Smooth muscle cell of the brain vasculature (primary cell): ENCODE results near the gene ACBD4.

ENCODE experiments used
- DNase-seq: peaks from one replicate; pipeline ENCODE4 v3.0.0-alpha.2; 2012; ENCODE audit warnings: low read depth, low spot score

ACBD4 gene, protein sequence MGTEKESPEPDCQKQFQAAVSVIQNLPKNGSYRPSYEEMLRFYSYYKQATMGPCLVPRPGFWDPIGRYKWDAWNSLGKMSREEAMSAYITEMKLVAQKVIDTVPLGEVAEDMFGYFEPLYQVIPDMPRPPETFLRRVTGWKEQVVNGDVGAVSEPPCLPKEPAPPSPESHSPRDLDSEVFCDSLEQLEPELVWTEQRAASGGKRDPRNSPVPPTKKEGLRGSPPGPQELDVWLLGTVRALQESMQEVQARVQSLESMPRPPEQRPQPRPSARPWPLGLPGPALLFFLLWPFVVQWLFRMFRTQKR

DNA sequence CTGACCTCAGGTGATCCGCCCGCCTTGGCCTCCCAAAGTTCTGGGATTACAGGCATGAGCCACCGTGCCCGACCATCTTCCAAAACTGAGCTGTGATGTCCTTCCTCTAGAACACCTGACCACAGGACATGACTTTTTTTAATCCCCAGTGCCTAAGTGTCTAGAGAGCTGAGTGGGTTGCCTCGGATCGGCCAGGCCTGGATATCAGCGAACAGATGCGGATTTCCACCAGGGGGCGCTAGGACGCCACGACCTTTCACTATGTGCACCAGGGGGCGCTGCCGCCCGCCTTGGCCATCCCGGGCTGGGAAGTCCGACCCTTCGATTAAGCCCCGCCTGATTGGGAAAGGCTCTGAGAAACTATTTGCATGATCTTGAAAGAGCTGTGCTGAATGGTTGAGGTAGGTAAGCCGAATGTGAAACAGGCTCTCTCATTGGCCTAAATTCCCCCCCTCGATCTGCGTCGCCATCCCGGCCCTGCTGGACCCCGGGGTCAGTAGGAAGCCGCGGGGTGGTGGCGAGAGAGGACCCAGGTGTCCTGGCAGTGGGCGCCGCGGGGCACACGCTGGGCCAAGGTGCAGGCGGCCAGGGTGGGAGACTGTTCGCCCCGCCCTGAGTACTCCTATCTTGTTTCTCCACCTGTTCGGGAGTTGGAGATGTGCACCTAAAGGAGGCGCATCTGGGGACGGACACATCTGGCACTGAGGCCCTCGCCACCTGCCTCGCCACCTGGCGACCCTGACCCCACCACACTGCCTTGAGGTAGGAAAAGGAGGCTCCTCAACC is at the start of gene ACBD4:
Gene ACBD4, plus strand, starts transcription at position 496 of the 786 bp plus-strand sequence. CDS start 458 bp downstream, outside the sequence.
- peak; percentile 94 for DNase-seq

DNA sequence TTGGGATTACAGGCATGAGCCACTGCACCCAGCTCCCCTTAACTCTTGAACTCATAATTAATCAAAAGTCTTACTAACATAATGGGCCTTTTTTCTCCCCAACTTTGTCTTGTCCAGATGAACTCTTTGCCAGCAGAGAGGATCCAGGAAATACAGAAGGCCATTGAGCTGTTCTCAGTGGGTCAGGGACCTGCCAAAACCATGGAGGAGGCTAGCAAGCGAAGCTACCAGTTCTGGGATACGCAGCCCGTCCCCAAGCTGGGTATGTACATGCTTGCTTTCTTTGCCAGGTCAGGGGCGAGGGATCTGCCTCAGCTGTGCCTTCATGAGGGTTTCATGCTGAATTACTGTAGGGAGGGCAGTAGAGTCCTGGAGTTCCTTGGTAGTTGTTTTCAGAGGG is 49.1 kb upstream of the ACBD4 start:
- DNase-seq, result no peak

DNA sequence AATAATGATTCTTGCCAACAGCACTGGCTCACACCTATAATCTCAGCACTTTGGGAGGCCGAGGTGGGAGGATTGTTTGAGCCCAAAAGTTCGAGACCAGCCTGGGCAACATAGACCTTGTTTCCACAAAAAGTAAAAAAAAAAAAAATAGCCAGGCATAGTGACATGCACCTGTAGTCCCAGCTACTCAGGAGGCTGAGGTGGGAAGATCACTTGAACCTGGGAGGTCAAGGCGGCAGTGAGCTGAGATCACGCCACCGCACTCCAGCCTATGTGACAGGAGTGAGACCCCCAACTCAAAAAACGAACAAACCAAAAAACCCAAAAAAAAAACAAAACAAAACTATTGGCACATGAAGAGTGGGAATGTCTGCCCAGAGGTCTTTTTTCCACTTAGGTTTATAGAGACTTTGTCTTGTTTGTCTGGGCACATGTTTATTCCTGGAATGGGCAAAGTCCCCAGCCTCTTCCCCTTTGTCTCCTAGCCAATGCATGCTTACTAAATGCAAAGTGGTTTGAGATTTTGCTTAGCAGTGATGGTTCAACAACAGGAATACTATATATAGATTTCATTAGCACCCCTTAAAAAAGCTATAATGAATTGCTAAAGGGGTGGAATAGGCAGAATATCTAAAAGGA is 48.5 kb upstream of the ACBD4 start:
- no peak for DNase-seq

DNA sequence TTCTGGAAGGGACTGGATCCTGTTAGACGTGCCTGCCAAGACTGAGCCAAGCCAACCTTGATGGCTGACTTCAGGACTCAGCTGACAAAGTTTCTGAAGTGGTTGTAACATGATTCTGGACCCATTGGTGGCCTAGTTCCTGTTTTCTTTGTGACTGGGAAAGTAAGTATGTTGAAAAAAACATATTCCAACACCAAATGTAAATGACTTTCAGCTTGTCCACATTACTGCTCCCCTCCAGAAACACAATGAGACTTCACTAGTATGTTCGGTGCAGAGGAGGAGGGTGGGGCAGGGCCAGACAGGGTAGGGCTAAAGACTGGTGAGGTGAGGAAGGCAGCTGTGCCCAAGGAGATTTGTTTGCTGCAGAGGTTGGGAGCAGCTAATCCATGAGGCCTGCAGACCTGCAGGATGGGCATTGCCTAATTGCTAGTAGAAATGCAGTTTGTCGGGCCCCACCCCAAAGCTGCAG is 47.9 kb upstream of the ACBD4 start:
- DNase-seq, result no peak

DNA sequence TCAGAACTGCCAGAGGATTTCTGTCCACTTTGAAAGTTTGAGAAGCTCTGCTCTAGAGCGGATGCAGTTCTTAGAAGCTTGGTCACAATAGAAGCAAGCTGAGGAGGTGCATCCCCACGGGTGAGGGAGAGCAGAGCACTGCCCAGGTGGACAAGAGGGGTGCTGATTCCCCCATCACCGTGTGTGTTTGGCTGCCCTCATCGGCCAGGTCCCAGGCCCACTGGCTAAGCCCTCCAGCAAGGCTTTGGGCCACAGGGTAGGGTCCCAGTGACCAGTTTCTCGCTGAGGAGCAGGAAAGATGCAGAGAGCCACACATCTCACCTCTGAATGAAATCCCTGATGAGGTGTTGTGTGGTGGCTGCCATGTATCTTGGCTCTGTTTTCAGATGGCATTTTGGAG is 47.5 kb upstream of the ACBD4 start:
- DNase-seq, result no peak

DNA sequence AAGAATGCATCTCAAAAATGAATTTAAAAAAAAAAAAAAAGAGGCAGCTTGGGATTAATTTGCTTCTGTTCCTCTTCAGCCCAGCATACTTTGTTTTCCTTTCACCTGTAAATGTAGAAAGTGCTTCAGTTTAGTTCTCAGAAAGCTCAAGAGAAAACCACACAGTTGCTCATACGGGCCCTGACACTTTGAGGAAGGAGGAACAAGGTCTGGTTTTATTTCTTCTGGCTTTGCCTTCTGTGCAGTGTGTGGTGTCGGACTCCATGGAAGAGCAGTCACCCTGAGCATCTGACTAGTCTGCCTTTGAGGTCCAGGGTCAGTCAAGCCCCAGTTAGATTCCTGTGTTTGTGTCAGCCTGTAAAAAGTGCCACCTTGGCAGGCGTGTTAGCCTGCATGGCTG is 46.7 kb upstream of the ACBD4 start:
- DNase-seq, result no peak

DNA sequence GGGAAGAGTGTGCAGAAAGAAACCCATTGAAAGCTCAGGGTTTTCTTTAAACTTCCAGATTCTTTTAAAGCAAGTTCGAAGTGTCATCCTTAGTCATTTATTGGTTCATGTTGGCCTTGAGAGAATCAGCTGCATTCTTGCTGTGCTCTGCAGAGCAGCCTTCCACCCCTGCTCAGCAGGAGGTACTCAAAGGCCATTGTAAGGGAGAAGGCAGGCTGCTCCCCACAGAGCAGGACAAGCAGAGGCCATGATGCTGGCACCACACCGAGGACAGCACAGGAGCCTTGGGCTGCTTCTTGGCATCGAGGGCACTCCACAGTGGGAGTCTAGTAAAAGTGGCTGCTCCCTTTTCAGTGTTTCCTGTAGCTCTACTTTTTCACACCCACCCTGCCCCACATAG is 44.8 kb upstream of the ACBD4 start:
- no peak for DNase-seq

DNA sequence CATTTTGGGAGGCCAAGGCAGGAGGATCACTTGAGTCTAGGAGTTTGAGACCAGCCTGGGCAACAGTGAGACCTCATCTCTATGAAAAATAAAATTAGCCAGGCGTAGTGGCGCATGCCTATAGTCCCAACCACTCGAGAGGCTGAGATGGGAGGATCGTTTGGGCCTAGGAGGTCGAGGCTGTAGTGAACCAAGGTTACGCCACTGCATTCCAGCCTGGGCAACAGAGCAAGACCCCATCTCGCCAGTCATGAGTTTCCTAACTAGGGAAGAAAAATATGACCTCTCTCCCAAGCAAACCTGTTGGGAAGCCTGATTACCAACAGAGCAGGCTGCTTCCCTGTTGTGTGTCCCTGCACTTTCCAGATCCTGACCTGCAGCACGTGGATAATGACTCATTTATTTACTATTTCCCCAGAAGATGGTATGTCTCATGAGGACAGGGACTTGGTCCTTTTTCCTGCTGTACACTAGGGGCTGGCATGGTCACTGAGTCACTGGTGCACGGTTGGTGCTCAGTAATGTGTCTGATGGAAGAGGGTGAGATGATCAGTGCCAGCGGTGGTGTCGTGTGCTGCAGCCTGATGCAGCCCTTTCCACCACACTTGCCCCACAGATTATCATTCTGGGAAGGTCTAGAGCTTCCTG is 43.6 kb upstream of the ACBD4 start:
- DNase-seq, result no peak

DNA sequence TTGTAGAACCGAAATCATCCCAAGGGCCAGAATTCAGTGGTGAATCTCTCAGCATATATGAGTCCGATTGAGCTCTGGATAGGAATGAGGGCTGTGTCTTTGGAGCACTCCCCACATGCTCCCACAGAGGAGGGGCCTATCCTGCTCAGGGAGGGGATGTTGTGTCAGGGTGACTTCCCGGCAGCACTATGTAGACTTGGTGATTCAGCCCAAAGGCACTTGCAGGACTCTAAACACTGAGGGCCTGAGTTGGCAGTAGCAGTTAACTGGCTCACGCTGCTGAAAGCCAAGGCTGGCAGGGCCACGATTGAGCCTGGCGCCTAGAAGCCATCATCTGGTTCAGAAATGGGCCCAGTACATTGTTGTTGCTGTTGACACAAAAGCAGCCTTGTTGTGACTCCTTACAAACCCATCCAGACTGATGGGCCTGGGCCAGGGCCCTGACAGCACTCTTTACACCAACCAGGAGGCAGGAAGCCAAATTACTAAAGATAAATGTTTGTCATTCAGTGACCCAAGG is 42.5 kb upstream of the ACBD4 start:
- DNase-seq, result peak; percentile 88

DNA sequence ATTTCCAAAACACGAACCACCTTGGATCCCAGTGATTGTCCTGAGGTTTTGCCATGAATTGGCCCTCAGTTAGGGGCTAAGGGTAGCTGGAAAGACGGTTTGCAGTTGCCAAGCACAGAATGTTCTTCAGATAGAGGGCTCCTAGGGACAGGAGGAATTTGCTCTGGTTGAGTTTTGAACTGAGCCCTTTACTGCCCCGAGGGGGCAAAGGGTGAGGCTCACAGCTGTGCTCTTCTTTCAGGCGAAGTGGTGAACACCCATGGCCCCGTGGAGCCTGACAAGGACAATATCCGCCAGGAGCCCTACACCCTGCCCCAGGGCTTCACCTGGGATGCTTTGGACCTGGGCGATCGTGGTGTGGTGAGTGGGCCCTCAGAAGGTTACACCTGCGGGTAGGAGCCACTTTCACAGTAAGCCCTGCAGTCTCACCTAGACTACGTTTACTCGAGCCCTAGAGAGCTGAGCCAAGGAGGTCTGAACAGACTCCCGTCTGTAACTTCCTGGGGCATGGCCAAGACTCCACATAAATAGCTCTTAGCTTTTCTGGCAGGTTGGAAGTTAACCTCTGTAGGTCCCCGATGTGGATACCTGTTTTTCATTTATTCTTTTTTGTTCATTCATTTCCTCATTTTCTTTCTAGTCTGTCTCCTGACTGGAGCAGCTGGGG is 41.9 kb upstream of the ACBD4 start:
- DNase-seq, result no peak

DNA sequence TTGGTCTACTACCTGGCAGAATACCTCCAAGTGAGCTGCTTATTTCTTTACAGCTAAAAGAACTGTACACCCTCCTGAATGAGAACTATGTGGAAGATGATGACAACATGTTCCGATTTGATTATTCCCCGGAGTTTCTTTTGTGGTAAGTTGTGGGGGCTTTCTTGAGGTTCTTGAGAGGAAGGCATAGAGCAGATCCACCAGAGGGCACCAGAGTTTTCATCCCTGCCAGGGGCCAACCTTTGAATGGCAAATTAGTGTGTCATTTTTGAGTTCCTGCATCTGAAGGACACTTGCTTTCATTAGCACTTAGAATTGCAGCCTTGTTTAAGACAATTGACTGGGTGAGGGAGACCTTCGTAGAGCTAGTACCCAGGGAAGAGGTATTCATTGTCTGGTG is 39.3 kb upstream of the ACBD4 start:
- no peak for DNase-seq

DNA sequence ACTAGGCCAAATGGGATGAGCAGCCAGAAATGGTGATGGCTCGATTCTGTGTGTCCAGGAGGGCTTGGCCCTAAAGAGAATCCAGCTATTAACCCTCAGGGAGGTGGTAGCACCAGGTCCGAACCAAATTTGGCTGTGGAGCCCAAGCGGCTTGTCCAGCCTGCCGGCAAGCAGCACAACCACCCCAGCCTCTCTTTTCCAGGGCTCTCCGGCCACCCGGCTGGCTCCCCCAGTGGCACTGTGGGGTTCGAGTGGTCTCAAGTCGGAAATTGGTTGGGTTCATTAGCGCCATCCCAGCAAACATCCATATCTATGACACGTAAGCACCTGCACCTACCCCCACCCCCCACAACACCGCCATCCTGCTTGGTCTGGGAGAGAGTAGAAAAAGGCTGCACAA is 38.6 kb upstream of the ACBD4 start:
- DNase-seq, result no peak

DNA sequence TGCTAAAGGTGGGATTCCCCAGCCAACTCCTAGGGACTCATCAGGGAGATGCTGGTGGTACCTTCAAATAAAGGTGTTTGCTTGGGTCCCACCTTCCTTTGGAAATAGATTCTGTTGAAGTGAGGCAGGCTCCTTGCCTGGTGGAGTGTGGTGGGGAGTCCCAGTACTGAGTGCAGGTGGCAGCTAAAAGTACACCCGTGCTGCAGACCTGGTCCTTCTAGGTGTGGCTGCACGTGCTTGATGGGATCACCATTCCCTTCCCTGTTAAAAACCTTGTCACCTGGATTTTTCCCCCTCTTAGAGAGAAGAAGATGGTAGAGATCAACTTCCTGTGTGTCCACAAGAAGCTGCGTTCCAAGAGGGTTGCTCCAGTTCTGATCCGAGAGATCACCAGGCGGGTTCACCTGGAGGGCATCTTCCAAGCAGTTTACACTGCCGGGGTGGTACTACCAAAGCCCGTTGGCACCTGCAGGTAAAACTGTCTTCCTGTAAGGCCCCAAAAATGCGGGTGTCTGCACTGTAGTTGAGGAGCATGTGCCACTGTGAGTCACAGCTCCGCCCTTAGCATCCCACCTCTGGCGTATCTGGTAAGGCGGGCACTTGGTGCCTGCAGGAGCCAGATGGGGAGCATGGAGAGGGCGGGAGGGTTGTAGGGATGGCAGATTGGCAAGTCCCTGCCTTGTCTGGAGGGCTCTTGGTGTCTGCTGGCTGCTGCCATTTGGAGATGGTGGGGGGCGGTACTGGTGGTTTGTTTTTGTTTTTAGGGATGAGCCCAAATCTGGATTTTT is 37.2 kb upstream of the ACBD4 start:
- DNase-seq, result no peak

DNA sequence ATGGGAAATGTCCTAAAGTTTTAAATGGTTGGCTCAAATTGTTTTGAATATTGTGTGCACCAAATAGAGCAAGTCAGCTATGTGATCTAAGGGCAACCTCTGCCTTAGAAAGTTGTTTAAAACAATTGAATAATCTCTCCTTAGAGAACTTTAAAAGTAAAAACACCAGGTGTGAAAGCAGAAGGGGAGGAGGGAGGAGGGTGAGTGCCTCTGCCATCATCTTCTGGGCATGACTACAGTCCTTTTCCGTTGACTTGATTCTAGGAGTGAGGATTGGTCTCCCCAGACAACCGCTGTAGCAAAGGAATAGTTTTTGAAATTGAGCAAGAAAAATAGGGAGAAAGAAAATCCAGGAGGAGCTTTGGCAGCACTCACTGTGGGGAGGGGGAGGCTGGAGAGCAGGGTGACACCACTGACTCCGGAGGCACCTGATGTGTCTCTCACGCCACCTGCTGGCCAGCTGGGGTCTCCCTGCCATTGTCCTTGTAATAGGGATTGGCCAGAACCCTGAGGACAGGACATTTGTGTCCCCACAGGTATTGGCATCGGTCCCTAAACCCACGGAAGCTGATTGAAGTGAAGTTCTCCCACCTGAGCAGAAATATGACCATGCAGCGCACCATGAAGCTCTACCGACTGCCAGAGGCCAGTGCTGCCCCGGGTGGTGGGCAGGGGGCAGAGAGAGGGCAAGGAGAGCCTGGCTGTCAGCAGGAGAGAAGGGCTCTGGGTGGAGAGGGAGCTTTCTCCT is 36.4 kb upstream of the ACBD4 start:
- DNase-seq, result no peak

DNA sequence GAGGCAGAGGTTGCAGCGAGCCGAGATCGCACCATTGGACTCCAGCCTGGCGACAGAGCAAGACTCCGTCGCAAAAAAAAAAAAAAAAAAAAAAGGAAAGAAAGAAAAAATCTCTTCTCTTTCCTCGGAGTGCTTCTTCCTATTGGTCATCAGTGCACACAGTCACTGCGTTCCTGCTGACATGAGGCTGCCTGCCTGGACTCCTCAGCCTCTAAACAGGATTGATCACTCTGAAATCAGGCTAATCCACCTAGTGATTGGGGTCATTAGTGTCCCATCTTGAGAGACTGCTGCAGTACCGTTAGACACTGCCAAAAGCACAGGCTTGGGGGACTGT is 34.0 kb upstream of the ACBD4 start:
- no peak for DNase-seq

DNA sequence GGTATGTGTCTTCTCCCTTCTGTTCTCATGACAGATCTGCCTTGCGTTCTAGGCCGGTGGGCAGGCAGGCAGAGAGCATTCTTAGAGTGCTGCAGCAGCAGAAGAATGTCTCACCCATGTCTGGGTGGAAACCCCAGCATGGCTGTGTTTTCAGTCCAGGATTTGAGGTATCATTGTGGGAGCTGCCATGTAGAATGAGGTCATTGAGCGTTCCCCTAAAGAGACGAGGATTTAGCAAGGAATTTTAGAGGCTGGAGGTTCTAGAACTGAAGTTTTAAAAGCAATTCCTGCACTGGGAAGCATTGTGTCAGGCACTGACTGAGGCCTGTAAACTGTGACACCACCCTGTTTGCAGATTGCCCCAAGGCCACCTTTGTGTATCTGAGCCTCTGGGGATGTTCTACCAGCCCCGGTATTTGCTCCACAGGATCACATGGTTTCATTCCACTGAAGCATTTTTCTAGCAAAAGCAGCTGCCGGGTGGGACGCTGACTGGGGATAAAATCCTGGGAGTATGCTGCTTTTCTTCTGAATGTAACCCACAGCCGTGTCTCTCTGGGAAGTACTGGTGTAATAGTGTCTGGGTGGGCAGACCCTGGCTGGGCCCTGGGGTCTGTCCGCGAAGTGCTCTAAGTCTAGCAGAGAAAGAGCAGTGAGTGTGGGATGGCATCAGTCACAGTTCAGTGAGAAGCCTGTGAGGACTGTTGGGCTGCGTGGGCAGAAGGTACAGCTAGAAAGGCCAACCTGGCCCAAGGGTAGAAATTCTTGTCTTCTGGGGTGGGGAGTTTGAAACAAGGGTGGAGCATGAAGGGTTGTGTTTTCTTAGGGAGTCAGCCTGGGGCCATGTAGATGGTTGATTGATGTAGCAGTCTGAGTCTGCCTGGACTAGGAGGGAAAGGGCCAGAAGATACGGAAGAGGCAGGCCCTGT is 33.3 kb upstream of the ACBD4 start:
- no peak for DNase-seq

DNA sequence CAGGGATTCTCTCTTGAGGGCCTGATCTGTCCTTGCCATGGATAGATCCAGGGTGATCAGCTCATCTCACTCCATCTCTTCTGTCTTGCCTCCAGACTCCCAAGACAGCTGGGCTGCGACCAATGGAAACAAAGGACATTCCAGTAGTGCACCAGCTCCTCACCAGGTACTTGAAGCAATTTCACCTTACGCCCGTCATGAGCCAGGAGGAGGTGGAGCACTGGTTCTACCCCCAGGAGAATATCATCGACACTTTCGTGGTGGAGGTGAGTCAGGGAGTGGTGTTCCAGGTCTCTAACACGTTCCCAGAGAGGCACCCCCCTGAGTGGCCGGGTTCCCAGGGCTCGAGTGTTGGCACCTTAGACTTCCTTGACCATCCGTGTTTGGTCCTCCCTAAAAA is 32.6 kb upstream of the ACBD4 start:
- DNase-seq, result no peak

DNA sequence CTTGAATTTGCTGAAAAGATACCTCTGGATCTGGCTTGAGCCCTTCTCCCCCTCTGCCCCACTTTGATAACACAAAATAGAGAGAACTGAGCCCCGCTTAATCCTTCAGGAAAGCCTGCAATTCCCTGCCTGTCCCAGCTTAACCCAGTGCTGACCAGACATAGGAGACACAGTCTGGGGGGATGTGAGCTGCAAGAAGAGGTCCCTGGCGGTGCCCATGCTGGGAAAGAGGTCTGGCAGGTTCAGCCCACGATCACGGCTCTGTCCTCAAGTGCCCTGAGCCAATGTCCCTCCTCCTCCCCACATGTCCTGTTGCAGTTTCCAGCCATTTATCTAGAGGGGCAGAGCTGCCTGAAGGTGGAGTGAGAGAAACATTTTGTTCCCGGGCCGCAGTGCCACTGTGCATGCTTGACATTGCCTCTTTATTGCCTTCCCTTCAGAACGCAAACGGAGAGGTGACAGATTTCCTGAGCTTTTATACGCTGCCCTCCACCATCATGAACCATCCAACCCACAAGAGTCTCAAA is 32.2 kb upstream of the ACBD4 start:
- no peak for DNase-seq

DNA sequence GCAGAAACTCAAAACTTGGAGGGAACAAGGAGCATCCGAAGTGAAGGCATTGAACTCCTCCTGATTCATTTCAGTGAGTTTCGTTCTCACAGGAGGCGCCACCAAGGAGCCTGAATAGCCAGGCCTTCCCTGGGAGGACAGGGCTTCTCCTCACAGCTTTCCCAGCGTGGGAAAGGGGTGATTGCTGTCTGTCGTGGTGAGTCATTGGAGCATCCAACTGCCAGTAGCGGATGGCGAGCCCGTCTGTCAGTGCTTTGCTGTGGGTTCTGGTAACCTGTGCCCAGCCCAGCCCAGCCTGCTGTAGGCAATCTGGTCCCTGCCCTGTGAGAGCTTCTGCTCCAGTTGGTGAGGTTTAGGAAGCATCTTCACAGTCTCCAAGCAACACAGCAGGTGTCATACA is 31.5 kb upstream of the ACBD4 start:
- no peak for DNase-seq
